Activated CD4-positive, alpha-beta T cell treated with anti-CD3 and anti-CD28 coated beads, Interleukin-2, amount 50 U/mL, for 16 hours (primary cell): ENCODE results near the gene DLGAP4.

Source experiments
- DNase-seq: peaks from one replicate; pipeline ENCODE4 v3.0.0-alpha.2; 2020

DLGAP4 gene

GRCh38 chr20:36305602-36306551 lies at the start of gene DLGAP4:
Gene DLGAP4, plus strand, starts transcription at chr20:36306339. Its CDS starts 125,379 bp downstream, at chr20:36431718.
- peak; percentile 3 for DNase-seq

GRCh38 chr20:36259177-36260061 lies 46.7 kb upstream of the DLGAP4 start:
- DNase-seq: no peak

- DNase-seq: no peak
These were observed 45.8 kb upstream of the DLGAP4 start for GRCh38 chr20:36260316-36260715.

GRCh38 chr20:36261389-36262105 lies 44.6 kb upstream of the DLGAP4 start:
- no peak for DNase-seq

GRCh38 chr20:36262440-36262839 lies 43.7 kb upstream of the DLGAP4 start:
- no peak for DNase-seq

GRCh38 chr20:36264426-36265246 lies 41.5 kb upstream of the DLGAP4 start:
- no peak for DNase-seq

GRCh38 chr20:36266189-36266588 lies 40.0 kb upstream of the DLGAP4 start:
- no peak for DNase-seq

GRCh38 chr20:36267605-36268381 lies 38.3 kb upstream of the DLGAP4 start:
- DNase-seq: no peak

- no peak for DNase-seq
These were observed 37.4 kb upstream of the DLGAP4 start for GRCh38 chr20:36268440-36269342.

GRCh38 chr20:36269507-36269906 lies 36.6 kb upstream of the DLGAP4 start:
- DNase-seq: no peak

- no peak for DNase-seq
These were observed 35.1 kb upstream of the DLGAP4 start for GRCh38 chr20:36270744-36271638.

- no peak for DNase-seq
These were observed 34.2 kb upstream of the DLGAP4 start for GRCh38 chr20:36271639-36272546.

GRCh38 chr20:36272547-36273220 lies 33.5 kb upstream of the DLGAP4 start:
- DNase-seq: no peak

GRCh38 chr20:36273414-36274180 lies 32.5 kb upstream of the DLGAP4 start:
- DNase-seq: peak; percentile 11

- DNase-seq: no peak
These were observed 31.8 kb upstream of the DLGAP4 start for GRCh38 chr20:36274181-36274841.

GRCh38 chr20:36275011-36275410 lies 31.1 kb upstream of the DLGAP4 start:
- no peak for DNase-seq
